Stimulated activated CD4-positive, alpha-beta T cell treated with anti-CD3 and anti-CD28 coated beads, Interleukin-2, amount 100 ng/mL, for 4 hours (primary cell): ENCODE measurements around the gene EIF5A2.

Experiments
- DNase-seq: peaks from one replicate; pipeline ENCODE4 v3.0.0-alpha.2; 2020; ENCODE audit warnings: low read depth

EIF5A2 gene

DNA sequence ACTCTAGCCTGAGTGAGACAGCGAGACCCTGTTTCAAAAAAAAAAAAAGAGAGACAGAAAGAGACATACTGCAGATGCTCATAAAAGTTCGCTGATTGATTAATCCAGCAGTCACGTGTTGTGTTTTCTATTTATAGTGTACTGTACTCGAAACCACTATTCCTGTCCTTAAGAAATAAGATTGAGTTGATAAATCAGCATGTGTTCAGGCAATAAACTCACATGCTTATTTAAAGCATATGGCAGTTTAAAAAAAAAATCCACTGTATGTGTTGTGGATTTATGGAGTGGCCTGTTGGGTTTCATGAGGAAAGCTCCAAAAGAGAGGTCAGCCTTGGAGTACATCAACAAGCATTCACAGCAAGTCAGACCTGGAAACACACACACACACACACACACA, 56.1 kb downstream of the EIF5A2 start:
- no peak for DNase-seq

- DNase-seq, result no peak
Observed at GRCh38 chr3:170848292-170848917, 60.0 kb downstream of the EIF5A2 start.

DNA sequence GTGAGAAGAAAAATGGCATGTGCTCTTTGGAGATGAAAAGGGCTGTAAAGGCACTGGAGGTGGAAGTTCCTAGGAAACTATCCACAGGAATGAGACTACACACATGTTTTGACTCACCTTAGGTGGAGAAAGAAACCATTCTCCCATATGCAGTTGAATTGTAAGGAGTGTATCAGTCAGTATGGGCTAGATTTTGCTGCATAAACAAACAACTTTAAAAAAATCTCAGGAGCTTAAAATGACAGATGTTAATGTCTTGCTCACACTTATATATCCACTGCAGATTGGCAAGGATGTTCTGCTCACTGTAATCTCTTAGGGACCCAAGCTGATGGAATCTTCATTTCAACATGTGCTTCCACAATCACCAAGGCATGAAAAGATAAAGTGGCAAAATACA, 64.1 kb downstream of the EIF5A2 start:
- no peak for DNase-seq

- no peak for DNase-seq
Observed at GRCh38 chr3:170840291-170840859, 68.1 kb downstream of the EIF5A2 start.

DNA sequence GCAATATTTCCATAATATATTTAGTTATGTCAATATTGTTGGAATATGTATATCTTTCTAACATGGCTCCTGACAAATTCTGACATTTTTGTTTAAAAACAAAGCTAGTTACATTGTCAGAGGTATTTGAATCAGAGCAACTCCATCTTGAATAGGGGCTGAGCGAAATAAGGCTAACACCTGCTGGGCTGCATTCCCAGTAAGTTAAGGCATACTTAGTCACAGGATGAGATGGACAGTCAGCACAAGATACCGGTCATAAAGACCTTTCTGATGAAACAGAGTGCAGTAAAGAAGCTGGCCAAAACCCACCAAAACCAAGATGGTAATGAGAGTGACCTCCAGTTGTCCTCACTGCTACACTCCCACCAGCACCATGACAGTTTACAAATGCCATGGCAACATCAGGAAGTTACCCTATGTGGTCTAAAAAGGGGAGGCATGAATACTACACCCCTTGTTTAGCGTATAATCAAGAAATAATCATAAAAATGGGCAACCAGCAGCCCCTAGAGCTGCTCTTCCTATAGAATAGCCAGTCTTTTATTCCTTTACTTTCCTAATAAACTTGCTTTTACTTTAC, 68.8 kb downstream of the EIF5A2 start:
- DNase-seq, result no peak
